Left hindlimb (tissue), 1 donor: ENCODE measurements around the gene GIMAP5.
A peak's percentile ranks its signal among the peaks of the same experiment; 100 is the strongest.

Experiments
- DNase-seq: peaks from one replicate; pipeline ENCODE4 v3.0.0-alpha.2; 2018

Gene GIMAP5

GRCh38 chr7:150778014-150778737 lies 41.0 kb downstream of the GIMAP5 start:
- no peak for DNase-seq

- peak; percentile 86 for DNase-seq
These were observed 41.6 kb downstream of the GIMAP5 start for GRCh38 chr7:150778738-150779301.

GRCh38 chr7:150780292-150780691 lies 43.1 kb downstream of the GIMAP5 start:
- DNase-seq, result no peak

- DNase-seq, result no peak
These were observed 43.9 kb downstream of the GIMAP5 start for GRCh38 chr7:150781103-150781502.

GRCh38 chr7:150781961-150782360 lies 44.7 kb downstream of the GIMAP5 start:
- no peak for DNase-seq

- DNase-seq, result no peak
These were observed 47.0 kb downstream of the GIMAP5 start for GRCh38 chr7:150784120-150784736.

GRCh38 chr7:150784954-150785353 lies 47.7 kb downstream of the GIMAP5 start:
- DNase-seq, result no peak

GRCh38 chr7:150787321-150788281 lies 50.4 kb downstream of the GIMAP5 start:
- no peak for DNase-seq

GRCh38 chr7:150788474-150789269 lies 51.5 kb downstream of the GIMAP5 start:
- no peak for DNase-seq

GRCh38 chr7:150790416-150791075 lies 53.3 kb downstream of the GIMAP5 start:
- DNase-seq, result no peak

- no peak for DNase-seq
These were observed 54.1 kb downstream of the GIMAP5 start for GRCh38 chr7:150791304-150791703.

GRCh38 chr7:150791746-150792452 lies 54.7 kb downstream of the GIMAP5 start:
- no peak for DNase-seq
